MCF 10A (cell line): ENCODE results near the gene KRTAP1-5. TPM values are rescaled to one million over a fixed set of nuclear protein-coding genes. Genes with fewer than 3 reads are reported as not detected.

Experiments used
- BruUV-seq: library from RNA; stranded (reverse); fragments of 400-500 nt; replicated peaks from 2 replicates; lab custom pipeline; 2021; lab: Mats Ljungman, UMichigan
- CTCF ChIA-PET: fragments of 300-600 bp; sonication (Branson Sonifier 250); formaldehyde crosslinking; extraction: SDS; loops from one replicate; lab custom pipeline; 2021; ENCODE audit warnings: antibody characterized with exemption, inconsistent platforms; lab: Yijun Ruan, JAX
- POLR2A ChIA-PET: fragments of 300-600, 350-650 bp; sonication (Branson Sonifier 250); formaldehyde crosslinking; extraction: SDS; loops from one replicate; lab custom pipeline; 2020; ENCODE audit warnings: antibody characterized with exemption, inconsistent platforms; lab: Yijun Ruan, JAX
- DNase-seq: peaks from one replicate; pipeline ENCODE4 v3.0.0-alpha.2; 2018; ENCODE audit not compliant: unreplicated experiment
- H3K27ac Mint-ChIP-seq: one replicate; pipeline ENCODE4 v1.8.0; 2022; ENCODE audit warnings: mild to moderate bottlenecking, low read depth, mixed read lengths; ENCODE audit not compliant: unreplicated experiment
- H3K27me3 Mint-ChIP-seq: one replicate; pipeline ENCODE4 v1.8.0; 2022; ENCODE audit warnings: mixed read lengths; ENCODE audit not compliant: insufficient read depth, unreplicated experiment
- H3K36me3 Mint-ChIP-seq: one replicate; pipeline ENCODE4 v1.8.0; 2022; ENCODE audit warnings: mild to moderate bottlenecking, moderate library complexity, mixed read lengths; ENCODE audit not compliant: insufficient read depth, unreplicated experiment
- H3K4me1 Mint-ChIP-seq: one replicate; pipeline ENCODE4 v1.8.0; 2022; ENCODE audit warnings: mixed read lengths; ENCODE audit not compliant: insufficient read depth, unreplicated experiment
- H3K4me3 Mint-ChIP-seq: one replicate; pipeline ENCODE4 v1.8.0; 2022; ENCODE audit warnings: mild to moderate bottlenecking, moderate library complexity, mixed read lengths; ENCODE audit not compliant: unreplicated experiment
- H3K9me3 Mint-ChIP-seq: one replicate; pipeline ENCODE4 v1.8.0; 2022; ENCODE audit warnings: mixed read lengths; ENCODE audit not compliant: unreplicated experiment
- CTCF ChIP-seq: fragments of 200-600 bp; IDR thresholded peaks from one replicate; pipeline ENCODE4 v1.8.0; 2022; ENCODE audit warnings: antibody characterized with exemption, mild to moderate bottlenecking; ENCODE audit not compliant: unreplicated experiment
- intact Hi-C: fragments of 100-400 bp; cut with micrococcal nuclease; formaldehyde crosslinking; loops from 2 replicates; pipeline ENCODE4 v1.14.1; 2022
- total RNA-seq: library from RNA; stranded (reverse); gene quantifications from 2 replicates; pipeline ENCODE4 v1.2.3, GENCODE V29; 2022

Gene KRTAP1-5
- total RNA-seq, 1 experiment from 2014 or later: not detected

- intact Hi-C loops: no loop called here
- no peak for TF ChIP-seq CTCF
- no TSS peak for BruUV-seq
- Mint-ChIP-seq H3K27ac (no peak overlapping the region), H3K4me1 (no peaks in the 10 kb centered on the region), H3K27me3 (no peaks in the 10 kb centered on the region), H3K4me3 (no peak overlapping the region), H3K9me3 (no peaks in the 10 kb centered on the region), H3K36me3 (no peaks in the 10 kb centered on the region)
- DNase-seq: no peak
- ChIA-PET CTCF (interaction anchor here (0.8 to 0.9 kb wide), 2 partner anchors 18 to 112 kb away, joined by 3 to 4 read pairs; no protein-coding TSS in a partner anchor), POLR2A (no interaction called here)
Observed at GRCh38 chr17:41018541-41018940, 8.5 kb downstream of the KRTAP1-5 start.

- H3K4me1 Mint-ChIP-seq: no peaks in the 10 kb centered on the region
- CTCF ChIA-PET: no interaction called here
- intact Hi-C loops: no loop called here
Observed at GRCh38 chr17:41016578-41017215, 10.3 kb downstream of the KRTAP1-5 start.

GRCh38 chr17:41015454-41015853 lies 11.6 kb downstream of the KRTAP1-5 start:
- TF ChIP-seq CTCF: no peak
- Mint-ChIP-seq H3K9me3 (no peaks in the 10 kb centered on the region), H3K36me3 (no peaks in the 10 kb centered on the region), H3K4me1 (no peaks in the 10 kb centered on the region), H3K27ac (no peak overlapping the region), H3K27me3 (no peaks in the 10 kb centered on the region), H3K4me3 (no peak overlapping the region)
- ChIA-PET CTCF (no interaction called here), POLR2A (interaction anchor here (0.6 kb wide), 1 partner anchor 32 kb away, joined by 3 read pairs; the partner anchor contains the start of gene KRT40)
- DNase-seq: no peak
- no TSS peak for BruUV-seq
- intact Hi-C loops: no loop called here

More at GRCh38 chr17:41016578-41017215, 10.3 kb downstream of the KRTAP1-5 start:
- no peak for TF ChIP-seq CTCF
- H3K9me3 Mint-ChIP-seq: no peaks in the 10 kb centered on the region
- POLR2A ChIA-PET: no interaction called here
- no peak overlapping the region for H3K27ac Mint-ChIP-seq
- no TSS peak for BruUV-seq
- no peaks in the 10 kb centered on the region for H3K36me3 Mint-ChIP-seq
- no peak for DNase-seq
- H3K4me3 Mint-ChIP-seq: no peak overlapping the region
- H3K27me3 Mint-ChIP-seq: no peaks in the 10 kb centered on the region

- no peak for DNase-seq
- no peaks in the 10 kb centered on the region for H3K9me3 Mint-ChIP-seq
- intact Hi-C loops: no loop called here
- ChIA-PET CTCF (no interaction called here), POLR2A (interaction anchor here (0.5 to 1.1 kb wide), 3 partner anchors 56 to 640 kb away, joined by 3 to 4 read pairs (median 3); no protein-coding TSS in a partner anchor)
- H3K36me3 Mint-ChIP-seq: no peaks in the 10 kb centered on the region
- no peak for TF ChIP-seq CTCF
- H3K4me3 Mint-ChIP-seq: no peak overlapping the region
- no TSS peak for BruUV-seq
- H3K27me3 Mint-ChIP-seq: no peaks in the 10 kb centered on the region
- H3K27ac Mint-ChIP-seq: no peak overlapping the region
- H3K4me1 Mint-ChIP-seq: no peaks in the 10 kb centered on the region
Observed at GRCh38 chr17:41013606-41014005, 13.4 kb downstream of the KRTAP1-5 start.
